Activated CD8-positive, alpha-beta memory T cell treated with anti-CD3 and anti-CD28 coated beads, Interleukin-2, amount 10 ng/mL, durations not matched to agents 7 days and 5 days (primary cell): Measurements from ENCODE around the gene ATAD3C. TPM values are rescaled to one million over a fixed set of nuclear protein-coding genes. Genes with fewer than 3 reads are reported as not detected.

Source experiments
- ATAC-seq: fragments of 150-1000 bp; cut with Tn5 transposase; one replicate; pipeline ENCODE4 v1.10.0; 2021; ENCODE audit warnings: moderate library complexity
- CTCF ChIA-PET: fragments of 350-600 bp; sonication (Branson Sonifier 250); formaldehyde crosslinking; loops from one replicate; lab custom pipeline; 2021; ENCODE audit warnings: antibody characterized with exemption; lab: Charles Lee
- DNase-seq: peaks from one replicate; pipeline ENCODE4 v3.0.0-alpha.2; 2020
- H3K27ac Mint-ChIP-seq: one replicate; pipeline ENCODE4 v1.8.0; 2021; ENCODE audit warnings: mild to moderate bottlenecking, mixed read lengths
- H3K27me3 Mint-ChIP-seq: one replicate; pipeline ENCODE4 v1.8.0; 2021; ENCODE audit warnings: mixed read lengths
- H3K36me3 Mint-ChIP-seq: one replicate; pipeline ENCODE4 v1.8.0; 2021; ENCODE audit warnings: mild to moderate bottlenecking, mixed read lengths
- H3K4me1 Mint-ChIP-seq: one replicate; pipeline ENCODE4 v1.8.0; 2021; ENCODE audit warnings: mixed read lengths
- H3K4me3 Mint-ChIP-seq: one replicate; pipeline ENCODE4 v1.8.0; 2021; ENCODE audit warnings: mild to moderate bottlenecking, moderate library complexity, mixed read lengths
- H3K9me3 Mint-ChIP-seq: one replicate; pipeline ENCODE4 v1.8.0; 2022; ENCODE audit warnings: low read depth, mixed read lengths
- total RNA-seq, 2 experiments: library from RNA; stranded (reverse); gene quantifications; one replicate each; pipeline ENCODE4 v1.2.3, GENCODE V29; 2021

Gene ATAD3C
- total RNA-seq, 2 experiments from 2014 or later = 0.38 to 0.87 TPM

- Mint-ChIP-seq H3K36me3 (no peaks in the 10 kb centered on the region), H3K4me1 (peaks cover 3% of the 10 kb centered on the region), H3K27ac (no peak overlapping the region), H3K9me3 (no peaks in the 10 kb centered on the region), H3K4me3 (no peak overlapping the region), H3K27me3 (peaks cover 23% of the 10 kb centered on the region)
- no peak for ATAC-seq
- no peak for DNase-seq
- CTCF ChIA-PET = no interaction called here
These were observed 18.3 kb upstream of the ATAD3C start for GRCh38 chr1:1430992-1431844.

GRCh38 chr1:1431845-1432273, 17.6 kb upstream of the ATAD3C start:
- no peak for DNase-seq
- CTCF ChIA-PET = no interaction called here
- H3K4me1 Mint-ChIP-seq = peaks cover 2% of the 10 kb centered on the region
- ATAC-seq = no peak
- peaks cover 26% of the 10 kb centered on the region for H3K27me3 Mint-ChIP-seq
- H3K4me3 Mint-ChIP-seq = no peak overlapping the region
- H3K27ac Mint-ChIP-seq = no peak overlapping the region
- no peaks in the 10 kb centered on the region for H3K9me3 Mint-ChIP-seq
- no peaks in the 10 kb centered on the region for H3K36me3 Mint-ChIP-seq

GRCh38 chr1:1432274-1432950, 17.1 kb upstream of the ATAD3C start:
- CTCF ChIA-PET = no interaction called here
- Mint-ChIP-seq H3K4me3 (no peak overlapping the region), H3K4me1 (peaks cover 2% of the 10 kb centered on the region), H3K27ac (no peak overlapping the region), H3K27me3 (peaks cover 26% of the 10 kb centered on the region), H3K9me3 (no peaks in the 10 kb centered on the region), H3K36me3 (no peaks in the 10 kb centered on the region)
- no peak for DNase-seq
- ATAC-seq = no peak

- ATAC-seq = no peak
- Mint-ChIP-seq H3K4me1 (peaks cover 2% of the 10 kb centered on the region), H3K4me3 (no peak overlapping the region), H3K27me3 (peaks cover 26% of the 10 kb centered on the region), H3K36me3 (no peaks in the 10 kb centered on the region), H3K9me3 (no peaks in the 10 kb centered on the region), H3K27ac (no peak overlapping the region)
- CTCF ChIA-PET = interaction anchor here (0.9 kb wide), 1 partner anchor 61 kb away, joined by 3 read pairs; no protein-coding TSS in a partner anchor
- DNase-seq = no peak
These were observed 16.3 kb upstream of the ATAD3C start for GRCh38 chr1:1432951-1433803.

- DNase-seq = no peak
- CTCF ChIA-PET = interaction anchor here (0.9 kb wide), 1 partner anchor 62 kb away, joined by 3 read pairs; no protein-coding TSS in a partner anchor
- Mint-ChIP-seq H3K27ac (no peak overlapping the region), H3K9me3 (no peaks in the 10 kb centered on the region), H3K27me3 (peaks cover 22% of the 10 kb centered on the region), H3K4me1 (peaks cover 2% of the 10 kb centered on the region), H3K4me3 (no peak overlapping the region), H3K36me3 (no peaks in the 10 kb centered on the region)
- peak; percentile 16 for ATAC-seq
These were observed 15.7 kb upstream of the ATAD3C start for GRCh38 chr1:1433804-1434130.

- CTCF ChIA-PET = interaction anchor here (0.9 kb wide), 1 partner anchor 63 kb away, joined by 3 read pairs; no protein-coding TSS in a partner anchor
- Mint-ChIP-seq H3K4me1 (peaks cover 2% of the 10 kb centered on the region), H3K27me3 (peaks cover 20% of the 10 kb centered on the region), H3K36me3 (no peaks in the 10 kb centered on the region), H3K4me3 (no peak overlapping the region), H3K27ac (no peak overlapping the region), H3K9me3 (no peaks in the 10 kb centered on the region)
- no peak for ATAC-seq
- no peak for DNase-seq
These were observed 15.2 kb upstream of the ATAD3C start for GRCh38 chr1:1434131-1434823.

- Mint-ChIP-seq H3K9me3 (no peaks in the 10 kb centered on the region), H3K4me3 (peak overlapping the region; percentile 11), H3K27ac (no peak overlapping the region), H3K4me1 (peaks cover 2% of the 10 kb centered on the region), H3K27me3 (peaks cover 17% of the 10 kb centered on the region), H3K36me3 (no peaks in the 10 kb centered on the region)
- ATAC-seq = no peak
- CTCF ChIA-PET = no interaction called here
- no peak for DNase-seq
These were observed 14.7 kb upstream of the ATAD3C start for GRCh38 chr1:1434824-1435105.

GRCh38 chr1:1435106-1435903, 14.2 kb upstream of the ATAD3C start, which contains the start of gene VWA1:
Gene VWA1 (plus strand): TSS chr1:1435690. CDS start chr1:1435749, 59 bp downstream.
- H3K4me3 Mint-ChIP-seq = peak within 1 kb of the TSS; percentile 20
- peaks cover 12% of the 10 kb centered on the region for H3K27me3 Mint-ChIP-seq
- peaks cover 2% of the 10 kb centered on the region for H3K4me1 Mint-ChIP-seq
- H3K36me3 Mint-ChIP-seq = no peaks in the 10 kb centered on the region
- no peaks in the 10 kb centered on the region for H3K9me3 Mint-ChIP-seq
- no peak within 1 kb of the TSS for H3K27ac Mint-ChIP-seq
- CTCF ChIA-PET = no interaction called here
- DNase-seq = peak; percentile 72
- peak; percentile 89 for ATAC-seq

GRCh38 chr1:1435911-1436629, 13.4 kb upstream of the ATAD3C start:
- peaks cover 2% of the 10 kb centered on the region for H3K4me1 Mint-ChIP-seq
- H3K36me3 Mint-ChIP-seq = no peaks in the 10 kb centered on the region
- no peak overlapping the region for H3K27ac Mint-ChIP-seq
- H3K4me3 Mint-ChIP-seq = peak overlapping the region; percentile 20
- H3K9me3 Mint-ChIP-seq = no peaks in the 10 kb centered on the region
- DNase-seq (no peak), ATAC-seq (no peak)
- CTCF ChIA-PET = no interaction called here
- peaks cover 12% of the 10 kb centered on the region for H3K27me3 Mint-ChIP-seq

- Mint-ChIP-seq H3K4me3 (no peak overlapping the region), H3K27ac (no peak overlapping the region), H3K9me3 (no peaks in the 10 kb centered on the region), H3K36me3 (no peaks in the 10 kb centered on the region), H3K4me1 (peaks cover 2% of the 10 kb centered on the region), H3K27me3 (peaks cover 12% of the 10 kb centered on the region)
- DNase-seq = no peak
- ATAC-seq = no peak
- CTCF ChIA-PET = no interaction called here
These were observed 12.9 kb upstream of the ATAD3C start for GRCh38 chr1:1436630-1437032.

GRCh38 chr1:1437033-1437903, 12.2 kb upstream of the ATAD3C start:
- Mint-ChIP-seq H3K36me3 (no peaks in the 10 kb centered on the region), H3K4me1 (peaks cover 2% of the 10 kb centered on the region)
- no peak for ATAC-seq

More at GRCh38 chr1:1437033-1437903, 12.2 kb upstream of the ATAD3C start:
- Mint-ChIP-seq H3K9me3 (no peaks in the 10 kb centered on the region), H3K4me3 (no peak overlapping the region), H3K27ac (no peak overlapping the region), H3K27me3 (peaks cover 12% of the 10 kb centered on the region)
- CTCF ChIA-PET = interaction anchor here (0.9 kb wide), 1 partner anchor 31 kb away, joined by 3 read pairs; no protein-coding TSS in a partner anchor
- no peak for DNase-seq
